ENCODE measurements around the gene FUBP1. TPM values are rescaled to one million over a fixed set of nuclear protein-coding genes. Genes with fewer than 3 reads are reported as not detected.

FUBP1 gene
- total and polyA plus RNA-seq, 2 donors (not counting 3 experiments of a cell fraction or from before 2014, with no cell fraction given) = 112 to 166 TPM

DNA sequence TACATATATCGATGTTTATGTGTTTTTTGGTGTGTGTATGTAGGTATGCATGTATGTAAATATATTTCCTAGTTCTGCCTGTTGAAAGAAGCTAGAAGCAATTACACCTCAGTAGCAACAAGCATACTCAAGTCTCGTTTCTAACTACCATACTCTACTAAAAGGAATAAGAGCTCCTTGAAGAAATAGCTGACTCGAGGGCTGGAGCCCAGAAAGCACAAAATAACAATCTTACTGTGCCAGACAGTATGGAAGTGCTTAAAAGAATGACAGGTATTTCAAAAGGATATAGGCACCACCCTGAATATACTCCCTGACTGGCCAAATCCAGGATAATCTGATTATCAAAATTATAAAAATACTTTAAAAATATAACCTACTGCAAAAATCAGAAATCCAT lies 23.2 kb downstream of the FUBP1 start:
- no peak overlapping the region for H3K4me2 ChIP-seq (ENCODE audit: insufficient read depth, low read length)
- ChIA-PET POLR2A (no interaction called here), CTCF (interaction anchor here (1.9 to 2.2 kb wide), 2 partner anchors 11 to 159 kb away, joined by 5 to 9 read pairs; no protein-coding TSS in a partner anchor)
- H3K79me2 ChIP-seq (ENCODE audit: control insufficient read depth, insufficient read depth, low read length) = peaks cover 53% of the 10 kb centered on the region
- BruUV-seq (replicated peaks) = no TSS peak
- H3K36me3 ChIP-seq (ENCODE audit: control insufficient read depth in 2 of 2, extremely low read depth in 1 of 2, insufficient read depth in 2 of 2, low read length in 2 of 2) = peaks cover 32 to 66% of the 10 kb centered on the region in 2 experiments
- H3K9me3 ChIP-seq (replicated peaks; ENCODE audit: control insufficient read depth, insufficient read depth, low read length) = no peaks in the 10 kb centered on the region
- H3K27me3 ChIP-seq (ENCODE audit: control insufficient read depth in 2 of 2, insufficient read depth in 2 of 2, low read length in 2 of 2) = no peaks in the 10 kb centered on the region
- TF ChIP-seq CTCF (IDR thresholded peaks at IDR 0.05; ENCODE audit: extremely low read depth in 1 of 2, insufficient read depth in 1 of 2, low read depth in 1 of 2, low read length in 2 of 2) (no peak), POLR2AphosphoS5 (IDR thresholded peaks at IDR 0.05; ENCODE audit: insufficient read depth, low read depth, low read length) (no peak), EZH2 (IDR thresholded peaks at IDR 0.05; ENCODE audit: borderline replicate concordance, low read depth, low read length, severe bottlenecking) (no peak), MYC (IDR thresholded peaks at IDR 0.05; ENCODE audit: low read depth, low read length) (no peak), FOS (IDR thresholded peaks at IDR 0.05; ENCODE audit: borderline replicate concordance, insufficient read depth, low read length) (no peak), MAX (IDR thresholded peaks at IDR 0.05; ENCODE audit: insufficient read depth, insufficient read length) (no peak), JUN (IDR thresholded peaks at IDR 0.05; ENCODE audit: borderline replicate concordance, insufficient read depth, insufficient read length, low read depth) (no peak), GATA2 (IDR thresholded peaks at IDR 0.05; ENCODE audit: insufficient read depth, insufficient read length, low read depth, low read length) (no peak), POLR2A (IDR thresholded peaks at IDR 0.05; ENCODE audit: low read depth, low read length) (no peak)
- no peaks in the 10 kb centered on the region for H3K9me1 ChIP-seq (replicated peaks; ENCODE audit: control insufficient read depth, extremely low read depth, insufficient read depth, low read length)
- FAIRE-seq = no peak
- H3K4me3 ChIP-seq (replicated peaks in 1 of 3; ENCODE audit: insufficient read depth in 1 of 3, low read depth in 1 of 3, low read length in 3 of 3) = no peak overlapping the region
- no peak overlapping the region for H3K9ac ChIP-seq (replicated peaks; ENCODE audit: extremely low read depth, insufficient read depth, low read length)
- DNase-seq (ENCODE audit: low read depth, low spot score) = no peak
- H3K4me1 ChIP-seq (ENCODE audit: control insufficient read depth, extremely low read depth, insufficient read depth, low read length) = peaks cover 4% of the 10 kb centered on the region
- H2AFZ ChIP-seq (ENCODE audit: low read depth, low read length) = no peak overlapping the region
- dilution Hi-C loops (cut with MboI; ENCODE audit: extremely low pct_ligation_motif_present, low sequenced_read_pairs) = no loop called here
- H4K20me1 ChIP-seq (replicated peaks; ENCODE audit: control insufficient read depth, extremely low read depth, insufficient read depth, low read length) = peaks cover 2% of the 10 kb centered on the region
- no peak overlapping the region for H3K27ac ChIP-seq (ENCODE audit: insufficient read depth, low read depth, low read length)
- intact Hi-C loops (cut with micrococcal nuclease) = no loop called here
